HG02678 (cell line): ENCODE results near the gene MAGEF1.

Source experiments
- ATAC-seq: cut with Tn5 transposase; IDR thresholded peaks from one replicate; pipeline ENCODE4 v1.9.1; 2021; ENCODE audit warnings: mild to moderate bottlenecking, moderate library complexity; ENCODE audit not compliant: unreplicated experiment

Gene MAGEF1

GRCh38 chr3:184691397-184692231, 20.2 kb downstream of the MAGEF1 start:
- no peak for ATAC-seq

- ATAC-seq, result no peak
Observed at GRCh38 chr3:184690192-184690883, 21.5 kb downstream of the MAGEF1 start.

GRCh38 chr3:184688882-184689271, 23.0 kb downstream of the MAGEF1 start:
- ATAC-seq, result no peak

DNA sequence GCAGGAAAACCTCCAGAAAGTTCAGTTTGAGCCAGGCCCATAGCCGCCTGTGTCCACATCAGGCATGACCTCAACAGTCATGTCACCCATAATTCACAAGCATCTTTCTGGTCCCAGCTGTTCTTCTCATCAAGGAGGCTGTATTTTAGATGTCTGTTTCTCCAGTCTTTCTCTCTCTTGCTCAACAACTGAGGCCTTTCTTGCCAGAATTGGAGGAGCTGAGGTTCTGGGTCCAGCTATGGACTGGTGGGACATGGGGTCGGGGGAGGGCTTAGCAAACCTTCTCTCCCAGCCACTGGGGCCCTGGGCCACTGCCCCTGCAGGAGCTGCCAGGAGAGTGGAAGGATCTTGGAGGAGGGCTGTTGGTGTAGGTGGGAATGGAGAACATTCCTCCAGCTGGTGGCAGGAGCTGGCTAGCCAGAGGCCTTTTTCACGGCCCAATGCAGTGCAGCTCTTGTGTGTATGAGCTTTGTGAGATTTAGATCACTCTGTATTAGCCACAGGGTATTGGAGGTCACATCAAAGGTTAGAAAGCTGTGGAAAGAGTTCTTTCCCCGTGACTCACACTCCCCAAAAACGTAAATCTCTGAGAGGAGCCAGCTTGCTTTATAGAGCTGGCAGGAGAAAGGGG, 23.5 kb downstream of the MAGEF1 start:
- ATAC-seq, result no peak

DNA sequence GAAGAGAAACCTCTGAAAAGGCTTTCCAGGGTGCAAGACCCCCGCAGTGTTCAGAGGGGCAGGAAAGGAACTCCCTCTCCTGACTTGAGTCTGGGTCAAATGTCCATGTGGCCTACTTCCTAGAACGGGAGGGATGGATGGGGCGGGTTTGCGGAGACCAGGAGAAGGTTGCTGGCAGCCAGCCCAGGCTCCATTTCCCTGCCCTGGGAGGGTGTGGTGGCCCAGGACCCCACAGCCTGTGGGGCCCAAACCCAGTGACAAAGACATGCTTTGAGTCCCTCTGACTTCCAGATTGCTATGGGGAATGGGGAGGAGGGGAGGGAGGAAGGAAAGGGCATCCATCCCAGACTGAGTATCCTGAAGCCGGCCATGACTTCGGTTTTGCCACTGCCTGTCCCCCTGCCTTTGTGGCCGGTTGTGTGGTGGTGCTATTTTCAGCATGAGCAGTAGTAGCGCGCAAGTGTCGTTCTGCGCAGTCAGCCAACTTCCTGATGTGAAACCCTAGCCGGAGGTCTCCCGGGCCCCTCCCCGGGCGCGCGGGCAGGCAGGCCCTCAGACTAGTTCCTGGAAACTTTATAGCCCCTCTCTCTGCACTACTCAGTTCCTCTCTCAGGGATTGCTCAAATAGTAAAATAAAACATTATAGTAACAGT, 24.4 kb downstream of the MAGEF1 start:
- ATAC-seq, result no peak

- ATAC-seq, result no peak
Observed at GRCh38 chr3:184685646-184686045, 26.2 kb downstream of the MAGEF1 start.

DNA sequence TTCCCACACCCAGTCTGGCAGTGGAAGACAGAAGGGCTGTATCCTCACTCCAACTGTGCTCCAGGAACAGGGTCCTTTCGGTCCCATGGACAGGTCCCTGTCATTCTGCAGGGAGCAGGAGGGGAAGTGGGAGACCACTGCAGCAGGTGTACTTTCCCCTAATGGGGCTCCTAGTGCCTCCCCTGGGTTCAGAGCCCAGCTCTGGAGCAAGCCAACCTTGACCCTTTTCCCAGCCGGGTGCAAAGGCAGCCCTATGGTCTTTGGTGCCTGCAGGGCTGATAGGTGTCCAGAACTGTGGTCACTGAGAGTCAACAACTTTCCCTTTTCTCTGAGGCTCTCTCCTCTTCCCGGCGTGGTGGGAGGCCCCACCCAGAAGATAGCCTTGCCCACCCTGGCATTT, 26.8 kb downstream of the MAGEF1 start:
- no peak for ATAC-seq

- no peak for ATAC-seq
Observed at GRCh38 chr3:184683900-184684560, 27.8 kb downstream of the MAGEF1 start.

DNA sequence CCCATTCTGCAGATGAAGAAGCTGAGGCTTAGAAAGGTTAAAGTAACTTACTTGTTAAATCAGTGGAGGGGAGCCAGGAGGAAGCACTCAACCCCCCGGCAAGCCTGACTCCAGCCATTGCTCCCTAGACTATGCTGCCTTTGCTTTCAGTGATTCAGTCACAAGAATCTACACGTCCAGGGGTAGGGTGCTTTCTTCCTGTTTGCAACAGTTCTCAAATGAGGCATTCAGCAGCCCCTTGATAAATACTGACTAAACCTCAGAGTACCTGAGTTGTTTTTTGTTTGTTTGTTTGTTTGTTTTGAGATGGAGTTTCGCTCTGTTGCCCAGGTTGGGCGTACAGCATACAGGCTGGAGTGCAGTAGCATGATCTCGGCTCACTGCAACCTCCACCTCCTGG, 28.6 kb downstream of the MAGEF1 start:
- no peak for ATAC-seq

GRCh38 chr3:184682671-184683070, 29.2 kb downstream of the MAGEF1 start:
- ATAC-seq, result no peak

GRCh38 chr3:184680385-184681345, 31.2 kb downstream of the MAGEF1 start:
- no peak for ATAC-seq

GRCh38 chr3:184679056-184679816, 32.6 kb downstream of the MAGEF1 start:
- ATAC-seq, result no peak

- no peak for ATAC-seq
Observed at GRCh38 chr3:184678317-184679055, 33.4 kb downstream of the MAGEF1 start.

- no peak for ATAC-seq
Observed at GRCh38 chr3:184677344-184678316, 34.2 kb downstream of the MAGEF1 start.

DNA sequence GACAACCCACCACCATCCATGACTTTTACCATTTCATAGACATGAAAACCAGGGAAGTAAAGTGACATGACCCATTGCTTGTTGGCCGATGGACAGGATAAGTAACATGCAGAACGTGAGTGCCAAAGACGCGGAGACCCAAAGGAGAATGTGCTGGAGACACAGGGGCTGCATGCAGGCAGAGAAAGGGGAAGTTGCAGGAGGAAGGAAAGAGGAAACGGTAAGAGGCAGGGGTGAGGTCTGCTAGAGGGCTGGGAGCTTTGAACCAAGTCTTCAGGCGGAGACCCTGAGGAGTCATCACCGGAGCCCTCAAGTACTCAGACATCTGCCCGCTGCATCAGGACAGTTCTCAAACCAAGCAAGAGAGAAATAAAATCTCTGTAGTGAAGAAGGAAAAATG, 34.9 kb downstream of the MAGEF1 start:
- no peak for ATAC-seq

DNA sequence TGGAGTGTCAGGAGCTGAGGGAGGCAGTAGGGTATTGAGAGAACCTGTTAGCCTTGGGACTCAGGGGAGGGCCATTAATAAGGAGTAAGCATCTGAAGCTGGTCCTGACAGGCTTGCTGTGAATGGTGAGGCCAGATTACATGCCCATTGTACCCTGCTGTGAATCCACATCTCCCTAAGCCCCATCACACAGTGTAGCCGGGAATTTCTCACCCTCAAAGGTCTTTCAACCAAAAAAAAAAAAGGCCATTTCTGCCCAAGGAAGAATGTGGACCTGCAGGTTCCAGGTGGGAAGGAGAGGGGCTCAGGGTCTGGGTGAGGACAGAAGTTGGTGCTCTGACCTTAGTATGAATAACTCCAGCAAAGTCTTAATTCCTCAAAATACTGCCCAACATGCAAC, 37.2 kb downstream of the MAGEF1 start:
- ATAC-seq, result no peak
